COR-L47 (cell line): Measurements from ENCODE around the gene CD4.

Experiments
- DNase-seq: peaks from one replicate; lab custom pipeline; 2025; lab: John Stamatoyannopoulos, UW

The CD4 gene

GRCh38 chr12:6778217-6778573 is 11.1 kb upstream of the CD4 start:
- no peak for DNase-seq

GRCh38 chr12:6778574-6779550 is 10.5 kb upstream of the CD4 start:
- DNase-seq, result peak; percentile 74

- DNase-seq, result no peak
These were observed 9.5 kb upstream of the CD4 start for GRCh38 chr12:6779708-6780432.

GRCh38 chr12:6780573-6780972 is 8.8 kb upstream of the CD4 start:
- DNase-seq, result no peak

- no peak for DNase-seq
These were observed 7.2 kb upstream of the CD4 start for GRCh38 chr12:6782119-6782518.

GRCh38 chr12:6782850-6783566 is 6.3 kb upstream of the CD4 start:
- no peak for DNase-seq

- no peak for DNase-seq
These were observed 5.5 kb upstream of the CD4 start for GRCh38 chr12:6783828-6784227.

GRCh38 chr12:6784296-6784695 is 5.0 kb upstream of the CD4 start:
- no peak for DNase-seq

- DNase-seq, result no peak
These were observed 4.6 kb upstream of the CD4 start for GRCh38 chr12:6784761-6785160.

GRCh38 chr12:6786416-6787094 is 2.8 kb upstream of the CD4 start:
- DNase-seq, result no peak

- no peak for DNase-seq
These were observed 2.0 kb upstream of the CD4 start for GRCh38 chr12:6787309-6787708.

- DNase-seq, result no peak
These were observed 1.3 kb downstream of the CD4 start for GRCh38 chr12:6790496-6791150.

- DNase-seq, result no peak
These were observed 2.7 kb downstream of the CD4 start for GRCh38 chr12:6791931-6792520.

GRCh38 chr12:6792522-6793201 is 3.3 kb downstream of the CD4 start:
- no peak for DNase-seq

- no peak for DNase-seq
These were observed 5.8 kb downstream of the CD4 start for GRCh38 chr12:6795088-6795487.

- DNase-seq, result no peak
These were observed 7.2 kb downstream of the CD4 start for GRCh38 chr12:6796576-6796975.

GRCh38 chr12:6799147-6799546 is 9.8 kb downstream of the CD4 start:
- no peak for DNase-seq

- no peak for DNase-seq
These were observed 17.8 kb downstream of the CD4 start for GRCh38 chr12:6807170-6807569.

- no peak for DNase-seq
These were observed 19.7 kb downstream of the CD4 start for GRCh38 chr12:6809056-6809455.

- DNase-seq, result no peak
These were observed 21.4 kb downstream of the CD4 start for GRCh38 chr12:6810758-6811157.

- DNase-seq, result no peak
These were observed 24.0 kb downstream of the CD4 start for GRCh38 chr12:6813363-6813762.
